B cell (primary cell): ENCODE results near the gene PTH1R. TPM values are rescaled to one million over a fixed set of nuclear protein-coding genes. Genes with fewer than 3 reads are reported as not detected.

Experiments used
- ATAC-seq: fragments of 200-7000 bp; cut with Tn5 transposase; one replicate; pipeline ENCODE4 v1.10.0; 2021; ENCODE audit warnings: low read depth, mild to moderate bottlenecking, moderate number of reproducible peaks, moderate library complexity
- CTCF ChIA-PET: fragments of 350-600 bp; sonication (Branson Sonifier 250); formaldehyde crosslinking; loops from one replicate; lab custom pipeline; 2021; ENCODE audit warnings: antibody characterized with exemption, inconsistent platforms; lab: Charles Lee
- POLR2A ChIA-PET: fragments of 350-600 bp; sonication (Branson Sonifier 250); formaldehyde crosslinking; loops from one replicate; lab custom pipeline; 2021; ENCODE audit warnings: antibody characterized with exemption; lab: Charles Lee
- DNase-seq: peaks from one replicate; pipeline ENCODE4 v3.0.0; 2013
- H2AFZ ChIP-seq: 2 replicates; pipeline ENCODE4 v1.6.1; 2012; ENCODE audit warnings: mild to moderate bottlenecking, low read depth, low read length; ENCODE audit not compliant: insufficient read depth, poor library complexity, severe bottlenecking
- H3K27ac ChIP-seq, 2 donors: 1 replicate in 1 of 2; 2 replicates in 1 of 2; pipeline ENCODE4 v1.5.1; 2012 to 2013; ENCODE audit warnings: low read length in 2 of 2, mild to moderate bottlenecking in 2 of 2, moderate library complexity in 1 of 2
- H3K27me3 ChIP-seq, 4 experiments: fragments of 200-600 bp in 1 of 4; sonication (generic) in 1 of 4; replicated peaks in 1 of 4; 1 replicate in 2 of 4; 2 replicates in 2 of 4; pipeline versions ENCODE4 v1.6.1 to v1.7.0; 2013 to 2016; ENCODE audit warnings: low read length in 3 of 4, mild to moderate bottlenecking in 2 of 4, mixed read lengths in 1 of 4, moderate library complexity in 1 of 4; ENCODE audit not compliant: insufficient read depth in 4 of 4, control insufficient read depth in 3 of 4; ENCODE audit errors: control extremely low read depth in 1 of 4
- H3K36me3 ChIP-seq, 2 experiments: replicated peaks in 1 of 2; 1 replicate in 1 of 2; 2 replicates in 1 of 2; pipeline versions ENCODE4 v1.6.1 to v1.7.1; 2013; ENCODE audit warnings: low read length in 1 of 2; ENCODE audit not compliant: insufficient read depth in 2 of 2, control insufficient read depth in 1 of 2; ENCODE audit errors: control extremely low read depth in 1 of 2, extremely low read depth in 1 of 2
- H3K4me1 ChIP-seq, 2 donors: fragments of 200-600 bp in 1 of 2; sonication (generic) in 1 of 2; 1 replicate in 1 of 2; 2 replicates in 1 of 2; pipeline versions ENCODE4 v1.5.1 to v1.6.1; 2013 to 2017; ENCODE audit warnings: low read length in 2 of 2; ENCODE audit not compliant: control insufficient read depth in 2 of 2, insufficient read depth in 2 of 2
- H3K4me2 ChIP-seq: replicated peaks from 2 replicates; pipeline ENCODE3; 2012; ENCODE audit warnings: mild to moderate bottlenecking, low read depth, low read length; ENCODE audit not compliant: poor library complexity, severe bottlenecking
- H3K4me3 ChIP-seq, 5 experiments: fragments of 200-600 bp in 1 of 5; sonication (generic) in 1 of 5; 1 replicate in 3 of 5; 2 replicates in 2 of 5; pipeline versions ENCODE4 v1.5.1 to v1.7.0; 2011 to 2016; ENCODE audit warnings: low read length in 4 of 5, mild to moderate bottlenecking in 4 of 5, low read depth in 2 of 5, control low read depth in 1 of 5, moderate library complexity in 1 of 5; ENCODE audit not compliant: insufficient read depth in 1 of 5; ENCODE audit errors: control extremely low read depth in 1 of 5, extremely low read depth in 1 of 5
- H3K79me2 ChIP-seq: fragments of 200-600 bp; sonication (generic); one replicate; pipeline ENCODE4 v1.6.0; 2016; ENCODE audit warnings: low read length; ENCODE audit not compliant: control insufficient read depth, insufficient read depth
- H3K9ac ChIP-seq: fragments of 200-600 bp; sonication (generic); 2 replicates; pipeline ENCODE4 v1.6.1; 2017; ENCODE audit warnings: mild to moderate bottlenecking, low read length, moderate library complexity
- H3K9me3 ChIP-seq, 3 donors: one replicate each; pipeline versions ENCODE4 v1.6.1 to v1.7.1; 2013; ENCODE audit warnings: low read length in 2 of 3; ENCODE audit not compliant: control insufficient read depth in 2 of 3, insufficient read depth in 1 of 3; ENCODE audit errors: control extremely low read depth in 1 of 3
- H4K20me1 ChIP-seq: 2 replicates; pipeline ENCODE4 v1.6.0; 2012; ENCODE audit warnings: mild to moderate bottlenecking, low read length; ENCODE audit not compliant: insufficient read depth, control insufficient read depth, poor library complexity, severe bottlenecking
- H3K27ac Mint-ChIP-seq: one replicate; pipeline ENCODE4 v1.8.0; 2021; ENCODE audit warnings: mixed read lengths
- H3K27me3 Mint-ChIP-seq: one replicate; pipeline ENCODE4 v1.8.0; 2021; ENCODE audit warnings: mixed read lengths
- H3K4me1 Mint-ChIP-seq: one replicate; pipeline ENCODE4 v1.8.0; 2021; ENCODE audit warnings: mixed read lengths
- H3K4me3 Mint-ChIP-seq: one replicate; pipeline ENCODE4 v1.8.0; 2021; ENCODE audit warnings: mixed read lengths
- H3K9me3 Mint-ChIP-seq: one replicate; pipeline ENCODE4 v1.8.0; 2022; ENCODE audit warnings: mixed read lengths; ENCODE audit not compliant: insufficient read depth
- CTCF ChIP-seq: fragments of 200-600 bp; IDR thresholded peaks from one replicate; pipeline ENCODE4 v1.8.0; 2022; ENCODE audit warnings: antibody characterized with exemption, mild to moderate bottlenecking
- EZH2 ChIP-seq: IDR thresholded peaks from 2 replicates; pipeline ENCODE4 v1.6.1; 2012; ENCODE audit warnings: borderline replicate concordance, low read depth, mild to moderate bottlenecking, moderate library complexity, low read length; ENCODE audit not compliant: insufficient read depth, poor library complexity, severe bottlenecking
- WGBS: methylation state at CpG from one replicate; pipeline ENCODE4 v1.1.5; 2013; ENCODE audit warnings: missing lambda C conversion rate; ENCODE audit not compliant: insufficient coverage; 5-methylcytosine and 5-hydroxymethylcytosine counted together
- intact Hi-C: fragments of 100-400 bp; cut with micrococcal nuclease; formaldehyde crosslinking; loops from one replicate; pipeline ENCODE4 v1.10.0; 2022
- polyA plus RNA-seq: library from polyadenylated mRNA; depleted of rRNA; stranded (reverse); fragments of >200 nt; gene quantifications from 2 replicates; pipeline ENCODE4 v1.2.3, GENCODE V29; 2012
- total RNA-seq, 2 donors: library from RNA; stranded (reverse); fragments of 120-200 nt in 1 of 2; gene quantifications; 1 replicate in 1 of 2; 2 replicates in 1 of 2; pipeline versions ENCODE4 v1.2.3 to v1.2.4, GENCODE V29; 2013 to 2022

The PTH1R gene
- total and polyA plus RNA-seq, 2 donors (not counting 1 experiment from before 2014, with no cell fraction given), result not detected

GRCh38 chr3:46914849-46915248 lies 37.3 kb downstream of the PTH1R start:
- Histone ChIP-seq H3K36me3 (peaks cover 10 to 31% of the 10 kb centered on the region in 2 experiments), H3K4me2 (no peak overlapping the region), H3K27me3 (no peaks in the 10 kb centered on the region), H3K27ac (no peak overlapping the region), H2AFZ (no peak overlapping the region), H3K79me2 (no peaks in the 10 kb centered on the region), H3K4me1 (peaks cover under 1 to 1% of the 10 kb centered on the region in 2 donors), H4K20me1 (peaks cover under 1% of the 10 kb centered on the region), H3K9me3 (peaks cover 0 to 3% (median 1%) of the 10 kb centered on the region in 3 donors), H3K9ac (no peak overlapping the region), H3K4me3 (no peak overlapping the region)
- H3K27ac Mint-ChIP-seq, result no peak overlapping the region
- H3K9me3 Mint-ChIP-seq, result peaks cover 3% of the 10 kb centered on the region
- WGBS, result 100% methylated on average over 1 of the region's 7 CpGs
- ATAC-seq (no peak), DNase-seq (no peak)
- CTCF ChIA-PET, result interaction anchor here (0.5 to 0.6 kb wide), 2 partner anchors 48 to 1232 kb away, joined by 3 read pairs; no protein-coding TSS in a partner anchor
- H3K4me3 Mint-ChIP-seq, result no peak overlapping the region
- no peak for TF ChIP-seq CTCF
- TF ChIP-seq EZH2, result no peak
- POLR2A ChIA-PET, result no interaction called here
- intact Hi-C loops, result no loop called here
- no peaks in the 10 kb centered on the region for H3K4me1 Mint-ChIP-seq
- H3K27me3 Mint-ChIP-seq, result no peaks in the 10 kb centered on the region

DNA sequence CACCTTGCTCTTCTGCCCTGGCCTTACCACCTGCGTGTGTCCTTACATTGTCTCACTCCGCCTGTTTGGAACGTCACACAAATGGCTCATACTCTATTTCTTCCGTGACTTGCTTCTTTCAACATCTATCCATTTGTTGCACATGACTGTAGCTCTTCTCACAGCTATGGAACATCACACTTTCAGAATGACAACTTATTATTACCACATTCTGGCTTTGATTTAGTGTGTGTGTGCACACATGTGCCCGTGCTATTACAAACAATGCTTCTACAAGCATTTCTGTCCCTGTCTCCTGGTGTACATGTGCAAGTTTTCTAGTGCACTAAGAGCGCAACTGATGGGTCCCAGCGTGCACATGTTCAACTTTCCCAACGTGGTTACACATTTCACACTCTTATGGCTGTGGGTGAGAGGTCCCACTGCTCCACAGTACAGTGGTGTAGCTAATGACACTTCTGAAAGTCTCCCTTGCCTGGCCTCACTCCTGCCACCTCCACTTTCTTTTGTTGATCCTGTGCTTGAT lies 37.8 kb downstream of the PTH1R start:
- H3K4me1 Mint-ChIP-seq, result no peaks in the 10 kb centered on the region
- Histone ChIP-seq H3K36me3 (peaks cover 10 to 36% of the 10 kb centered on the region in 2 experiments), H3K9me3 (peaks cover 0 to 3% (median 1%) of the 10 kb centered on the region in 3 donors), H3K4me1 (no peaks in the 10 kb centered on the region), H3K27me3 (no peaks in the 10 kb centered on the region), H2AFZ (no peak overlapping the region), H3K4me3 (no peak overlapping the region), H3K4me2 (no peak overlapping the region), H4K20me1 (peaks cover 3% of the 10 kb centered on the region), H3K79me2 (no peaks in the 10 kb centered on the region), H3K27ac (no peak overlapping the region), H3K9ac (no peak overlapping the region)
- intact Hi-C loops, result no loop called here
- 98% methylated on average over 5 of the region's 8 CpGs for WGBS
- no peak for DNase-seq
- POLR2A ChIA-PET, result no interaction called here
- no peak for ATAC-seq
- no peaks in the 10 kb centered on the region for H3K27me3 Mint-ChIP-seq
- H3K27ac Mint-ChIP-seq, result no peak overlapping the region
- H3K9me3 Mint-ChIP-seq, result peaks cover 3% of the 10 kb centered on the region
- CTCF ChIA-PET, result interaction anchor here (0.5 to 0.6 kb wide), 2 partner anchors 49 to 1231 kb away, joined by 3 read pairs; no protein-coding TSS in a partner anchor
- TF ChIP-seq CTCF (no peak), EZH2 (no peak)
- H3K4me3 Mint-ChIP-seq, result no peak overlapping the region
